GM19351 (cell line): Measurements from ENCODE around the gene IBSP.

Experiments
- ATAC-seq: cut with Tn5 transposase; IDR thresholded peaks from one replicate; pipeline ENCODE4 v1.9.1; 2021; ENCODE audit warnings: mild to moderate bottlenecking, moderate library complexity; ENCODE audit not compliant: unreplicated experiment

IBSP gene

GRCh38 chr4:87799301-87800113 lies at the start of gene IBSP:
TSS of gene IBSP (plus strand) at chr4:87799554. CDS start at chr4:87802362, 2,808 bp downstream.
- no peak for ATAC-seq

DNA sequence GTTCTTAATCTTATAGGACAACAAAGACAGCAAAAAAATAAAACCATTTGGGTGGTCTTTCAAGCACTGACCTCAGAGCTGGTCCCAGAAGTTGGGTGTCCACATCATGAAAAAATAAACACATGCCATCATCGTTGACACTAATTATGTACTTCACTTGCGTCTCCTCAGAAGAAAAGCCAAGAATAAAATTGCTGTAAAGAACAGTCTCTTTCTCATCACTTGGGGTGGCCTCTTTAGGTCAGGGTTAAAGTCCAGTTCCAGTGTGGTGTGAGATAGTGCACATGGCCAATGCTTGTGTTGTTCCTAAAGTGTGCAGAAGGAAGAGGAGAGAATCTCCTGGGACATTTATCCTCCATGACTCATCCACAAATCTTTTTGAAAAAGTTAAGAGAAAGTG lies 49.5 kb upstream of the IBSP start:
- no peak for ATAC-seq

- ATAC-seq, result no peak
These were observed 41.1 kb upstream of the IBSP start for GRCh38 chr4:87758270-87758669.

GRCh38 chr4:87762311-87762710 lies 37.0 kb upstream of the IBSP start:
- no peak for ATAC-seq

- no peak for ATAC-seq
These were observed 17.8 kb upstream of the IBSP start for GRCh38 chr4:87781569-87781968.

DNA sequence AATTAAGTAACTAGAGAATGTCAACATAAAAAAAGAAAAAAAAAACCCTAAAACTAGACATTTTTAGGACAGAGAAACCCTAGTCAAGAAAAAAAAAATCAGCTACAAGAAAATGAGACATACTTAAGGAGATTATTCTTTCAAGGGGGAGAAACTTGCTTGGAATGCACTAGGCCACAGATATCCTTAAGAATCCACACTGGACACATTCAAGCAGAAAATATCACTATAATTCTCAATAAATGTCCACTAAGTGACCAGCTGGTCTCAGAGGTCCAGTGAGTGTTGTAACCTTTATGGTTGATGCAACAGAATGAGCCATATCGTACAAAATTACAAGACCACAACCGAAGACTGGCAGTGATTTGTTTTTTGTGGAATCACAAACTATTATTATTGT lies 15.6 kb upstream of the IBSP start:
- no peak for ATAC-seq

GRCh38 chr4:87785731-87786509 lies 13.4 kb upstream of the IBSP start:
- ATAC-seq, result no peak

DNA sequence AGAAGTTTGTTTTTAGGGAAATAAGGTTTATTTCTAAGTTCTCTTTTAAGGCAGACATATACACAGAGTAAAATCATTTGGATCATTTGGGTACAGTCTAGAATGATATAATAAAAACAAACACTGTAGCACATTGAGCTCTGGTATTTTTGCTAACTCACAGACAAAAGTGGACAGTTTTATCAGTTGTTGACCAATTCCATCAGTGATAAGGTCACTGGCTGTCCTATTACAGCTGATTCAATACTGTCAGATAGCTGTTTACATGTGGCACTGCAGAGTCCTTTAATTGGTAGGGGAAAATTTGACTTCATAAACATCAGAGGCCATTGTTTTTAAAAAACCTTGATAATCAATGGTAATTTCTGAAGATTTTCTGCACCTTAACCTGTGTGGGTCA lies 3.5 kb downstream of the IBSP start:
- no peak for ATAC-seq

- ATAC-seq, result no peak
These were observed 4.1 kb downstream of the IBSP start for GRCh38 chr4:87803421-87803820.

DNA sequence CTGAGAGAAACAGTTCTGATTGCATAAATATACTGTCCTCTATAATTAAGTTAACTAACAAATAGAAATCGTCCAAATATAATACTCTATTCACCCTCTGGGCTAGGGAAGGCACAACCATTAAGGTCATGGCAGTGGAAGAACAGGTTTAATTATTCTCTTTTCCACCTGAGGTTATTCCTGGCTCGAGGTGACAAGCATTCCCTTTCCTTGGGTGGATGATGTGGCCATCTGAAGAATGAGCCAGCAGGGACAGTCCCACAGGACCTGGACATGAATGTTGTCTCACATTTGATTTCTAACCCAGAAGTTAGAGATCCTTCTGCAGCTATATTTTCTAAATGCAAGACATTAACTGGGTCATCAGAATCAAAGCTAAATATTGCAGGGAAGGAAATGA lies 5.5 kb downstream of the IBSP start:
- no peak for ATAC-seq

- ATAC-seq, result no peak
These were observed 6.6 kb downstream of the IBSP start for GRCh38 chr4:87805971-87806370.

DNA sequence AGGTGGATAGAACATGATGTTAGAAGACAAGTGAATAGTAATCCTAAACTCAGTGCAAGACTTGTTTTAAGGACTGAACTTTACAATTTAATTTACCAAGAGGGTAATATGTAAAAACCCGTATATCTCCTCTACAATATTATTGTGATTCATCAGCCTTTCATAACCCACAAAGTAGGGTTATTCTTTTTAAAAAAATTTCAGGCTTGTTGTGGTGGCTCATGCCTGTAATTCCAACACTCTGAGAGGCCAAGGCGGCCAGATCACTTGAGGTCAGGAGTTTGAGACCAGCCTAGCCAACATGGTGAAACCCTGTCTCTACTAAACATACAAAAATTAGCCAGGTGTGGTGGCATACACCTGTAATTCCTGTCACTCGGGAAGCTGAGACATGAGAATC lies 7.2 kb downstream of the IBSP start:
- ATAC-seq, result no peak

- no peak for ATAC-seq
These were observed 8.0 kb downstream of the IBSP start for GRCh38 chr4:87807402-87807801.

DNA sequence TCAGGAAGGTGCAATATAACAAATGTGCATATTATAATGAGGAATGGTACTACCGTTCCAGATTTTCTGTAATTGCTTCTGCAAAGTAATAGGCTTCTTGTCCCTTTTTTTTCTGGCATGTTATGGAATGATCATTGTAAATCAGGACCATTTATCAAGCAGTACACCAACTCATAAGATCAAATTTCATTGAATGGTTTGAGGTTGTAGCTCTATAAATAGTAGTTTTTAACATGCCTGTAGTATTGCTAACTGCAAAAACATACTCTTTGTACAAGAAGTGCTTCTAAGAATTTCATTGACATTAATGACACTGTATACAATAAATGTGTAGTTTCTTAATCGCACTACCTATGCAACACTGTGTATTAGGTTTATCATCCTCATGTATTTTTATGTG lies 12.6 kb downstream of the IBSP start:
- no peak for ATAC-seq

- no peak for ATAC-seq
These were observed 20.0 kb downstream of the IBSP start for GRCh38 chr4:87819281-87819919.

DNA sequence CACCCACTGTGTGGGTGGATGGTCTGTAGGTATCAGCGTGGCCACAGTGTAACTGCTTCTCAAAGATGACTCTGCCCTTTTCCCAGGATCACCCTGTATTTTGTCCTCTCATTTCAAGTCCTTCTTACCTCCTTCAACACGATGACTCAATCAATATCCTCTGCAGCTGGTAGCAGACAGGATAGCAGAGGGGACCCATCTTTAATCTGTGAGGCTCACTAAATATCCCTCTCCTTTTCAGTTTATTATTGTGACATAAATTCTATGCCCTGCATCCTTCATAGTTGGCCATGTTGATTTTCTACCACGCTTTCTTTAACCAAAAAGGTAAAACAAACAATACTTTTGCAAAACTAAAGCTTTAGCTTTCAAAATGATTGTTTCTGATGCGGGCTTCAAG lies 23.8 kb downstream of the IBSP start:
- ATAC-seq, result no peak

DNA sequence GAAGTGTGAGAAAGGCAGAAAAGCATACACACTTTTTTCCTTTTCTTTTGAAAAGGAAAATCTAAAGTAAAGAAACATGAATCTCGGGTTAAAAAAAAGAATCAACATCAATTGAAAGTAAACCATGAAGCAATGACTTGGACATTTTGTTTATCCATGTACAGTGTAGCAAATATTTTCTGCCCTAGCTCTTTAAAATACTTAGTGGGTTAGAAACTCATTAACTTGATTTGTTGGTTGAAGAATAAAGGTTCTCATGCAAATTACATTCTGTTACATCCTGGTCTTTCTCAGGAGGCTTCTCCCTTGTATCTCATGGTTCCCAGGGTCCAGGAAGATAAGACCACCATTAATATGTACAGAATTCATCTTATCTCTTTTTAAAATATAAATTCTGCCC lies 24.4 kb downstream of the IBSP start:
- ATAC-seq, result no peak

DNA sequence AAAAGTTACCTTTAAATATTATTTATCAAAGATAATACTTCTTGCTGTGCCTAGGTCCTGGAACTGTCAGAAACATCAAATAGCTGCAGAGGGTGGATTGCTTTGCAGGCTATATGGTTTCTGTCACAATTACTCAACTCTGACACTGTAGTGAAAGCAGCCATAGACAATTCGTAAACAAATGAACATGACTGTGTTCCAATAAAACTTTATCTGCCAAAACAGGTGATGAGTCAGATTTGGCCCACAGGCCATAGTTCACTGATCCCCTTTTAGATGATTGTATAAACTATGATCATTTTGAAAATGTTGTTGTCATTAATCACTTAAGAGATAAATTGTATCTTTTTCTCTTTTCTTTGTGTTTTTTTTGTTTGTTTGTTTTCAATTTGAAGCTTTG lies 25.0 kb downstream of the IBSP start:
- no peak for ATAC-seq

DNA sequence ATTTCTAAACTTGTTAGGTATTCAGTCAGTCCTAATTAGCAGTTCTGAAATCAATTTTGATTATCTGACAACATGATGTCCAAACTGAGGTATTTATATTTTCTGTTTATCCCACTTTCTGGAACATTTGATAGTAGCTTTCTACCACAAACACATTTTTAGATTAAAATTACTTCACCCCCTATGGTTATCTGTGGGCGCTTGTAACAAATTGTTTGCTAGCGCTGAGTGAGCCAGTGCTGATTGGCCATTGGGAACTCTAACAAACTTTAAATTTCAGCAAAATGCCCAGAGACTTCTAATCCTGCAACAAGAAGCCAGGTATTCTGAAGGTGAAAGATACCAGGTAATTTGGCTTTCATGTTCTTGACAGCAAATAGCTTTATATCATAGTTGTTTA lies 33.3 kb downstream of the IBSP start, which contains the start of gene MEPE:
Gene MEPE (plus strand): TSS at position 301 of the 400 bp plus-strand sequence. CDS start 1,746 bp downstream, outside the sequence.
- no peak for ATAC-seq

DNA sequence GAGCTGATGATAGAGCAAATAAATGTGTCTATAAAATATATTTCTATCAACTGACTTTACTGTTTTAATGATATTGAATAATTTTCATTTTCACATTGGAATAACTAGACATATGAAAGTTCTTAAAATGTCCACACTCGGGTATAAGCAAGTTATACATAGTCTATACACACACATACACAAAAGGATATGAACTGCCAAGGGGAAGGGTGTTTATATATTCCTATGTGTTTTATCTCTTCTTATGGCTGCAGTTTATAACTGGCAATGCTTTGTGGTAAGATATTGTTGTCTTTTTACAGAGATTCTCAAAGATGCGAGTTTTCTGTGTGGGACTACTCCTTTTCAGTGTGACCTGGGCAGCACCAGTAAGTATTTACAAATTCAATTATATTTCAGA lies 35.0 kb downstream of the IBSP start:
- no peak for ATAC-seq

GRCh38 chr4:87835197-87835596 lies 35.8 kb downstream of the IBSP start:
- no peak for ATAC-seq

DNA sequence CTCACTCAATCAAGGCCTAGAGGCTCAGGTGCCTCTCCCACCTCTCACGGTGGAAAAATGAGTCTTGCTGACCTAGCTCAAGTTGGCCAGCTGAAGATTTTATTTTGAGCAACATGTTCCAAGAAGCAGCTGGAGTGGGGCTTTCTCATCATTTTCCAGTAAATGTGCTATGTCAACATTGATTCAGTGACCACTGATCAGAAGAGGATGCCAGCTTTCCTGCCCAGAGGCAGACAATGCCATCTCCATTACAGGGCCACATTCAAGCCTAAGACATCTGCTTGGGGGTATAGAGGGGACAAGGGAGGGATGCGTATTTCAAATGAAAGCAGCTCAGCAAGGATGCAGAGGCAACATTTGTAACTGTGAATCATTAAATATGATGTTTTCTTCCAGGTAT lies 36.4 kb downstream of the IBSP start:
- no peak for ATAC-seq
